Measurements from ENCODE around the gene FBXL17.

Gene FBXL17

DNA sequence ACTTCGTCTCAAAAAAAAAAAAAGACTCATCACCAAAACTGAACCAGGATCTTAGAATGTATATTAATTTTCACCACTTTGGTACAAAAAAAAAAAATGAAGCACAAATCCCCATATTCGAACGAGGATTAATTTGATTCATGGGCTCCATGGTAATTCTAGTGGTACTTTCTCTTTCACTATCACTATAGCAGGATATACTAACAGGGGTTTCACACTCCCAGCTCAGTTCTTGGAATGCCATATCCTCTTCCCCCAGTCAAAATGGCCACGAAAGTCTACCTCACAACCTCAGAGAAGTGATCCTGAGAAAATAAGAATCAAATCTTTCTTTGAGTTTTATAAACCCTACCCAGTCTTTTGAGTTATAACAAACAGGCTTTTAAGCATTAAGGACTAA is 235.7 kb downstream of the FBXL17 start:
- DNase-seq: no peak

DNA sequence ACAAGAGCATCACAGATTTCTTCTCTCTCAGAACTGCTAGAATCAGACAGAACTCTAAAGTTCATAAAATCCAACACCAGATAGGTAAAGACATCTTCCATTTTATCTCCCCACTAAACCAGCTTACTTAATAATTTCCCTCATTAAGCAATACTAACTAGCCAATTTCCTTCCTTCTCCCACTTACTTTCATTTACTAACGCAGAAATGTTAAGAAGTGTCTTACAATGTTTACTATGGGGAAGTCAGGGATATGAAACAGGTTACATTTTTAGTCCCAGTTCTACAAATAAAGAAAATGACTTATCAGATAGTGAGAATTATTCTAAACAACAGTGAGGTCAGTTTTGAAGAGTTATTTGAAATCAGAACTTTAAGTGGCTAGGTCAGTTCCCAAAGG is 236.5 kb downstream of the FBXL17 start:
- DNase-seq: no peak

DNA sequence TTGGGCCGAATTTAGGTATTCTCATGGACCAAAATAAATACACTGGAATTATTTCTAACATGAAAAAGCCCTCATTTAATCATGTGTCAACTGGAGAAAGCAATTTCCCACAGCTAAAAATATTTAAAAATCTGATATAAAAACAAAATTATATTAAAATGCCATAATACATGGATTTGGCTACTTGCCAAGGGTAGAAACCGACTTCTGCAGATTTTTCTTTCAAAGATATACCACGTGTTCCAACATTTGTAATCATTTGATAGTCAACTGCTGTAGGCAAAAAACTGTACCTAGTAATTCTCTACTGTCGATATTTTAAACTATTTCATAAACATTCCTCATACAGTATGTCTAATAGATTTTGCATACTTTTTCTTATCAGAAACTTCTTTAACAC is 237.6 kb downstream of the FBXL17 start:
- DNase-seq: no peak

DNA sequence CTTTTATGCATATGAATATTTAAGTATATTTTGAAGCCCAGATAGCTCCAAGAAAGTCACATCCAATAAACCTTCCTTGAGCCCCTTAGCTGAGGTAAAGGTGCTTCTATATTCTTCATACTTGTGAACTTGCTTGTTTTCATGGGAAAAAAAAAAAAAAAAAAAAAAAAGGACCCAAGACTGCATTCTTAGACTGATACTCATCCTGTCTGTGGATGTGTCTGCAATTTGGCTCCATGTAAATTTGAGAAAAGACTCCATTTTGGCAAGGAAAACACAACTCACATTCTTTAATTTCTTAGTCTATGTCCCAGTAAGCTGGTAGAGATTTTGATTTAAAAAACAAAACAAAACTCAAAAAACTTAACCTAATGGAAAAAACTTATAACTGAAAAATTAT is 238.3 kb downstream of the FBXL17 start:
- DNase-seq: no peak

DNA sequence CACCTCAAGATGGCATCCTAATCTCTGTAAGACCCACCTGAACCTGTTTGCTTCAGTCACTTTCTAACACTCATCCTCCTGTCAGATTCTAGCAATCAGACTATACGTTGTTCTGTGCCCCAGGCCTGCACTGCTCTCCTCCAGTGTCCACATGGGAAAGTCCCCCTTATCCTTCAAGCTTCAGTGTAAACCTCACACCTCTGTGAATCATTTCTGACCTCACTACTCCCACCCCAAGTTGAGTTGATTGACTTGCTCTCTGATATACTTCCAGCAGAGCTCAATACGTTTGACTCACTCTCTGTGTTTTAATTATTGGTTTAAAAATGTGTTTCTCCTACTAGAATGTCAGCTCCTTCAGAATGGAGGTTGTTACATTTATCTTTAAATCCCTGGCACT is 240.2 kb downstream of the FBXL17 start:
- no peak for DNase-seq

DNA sequence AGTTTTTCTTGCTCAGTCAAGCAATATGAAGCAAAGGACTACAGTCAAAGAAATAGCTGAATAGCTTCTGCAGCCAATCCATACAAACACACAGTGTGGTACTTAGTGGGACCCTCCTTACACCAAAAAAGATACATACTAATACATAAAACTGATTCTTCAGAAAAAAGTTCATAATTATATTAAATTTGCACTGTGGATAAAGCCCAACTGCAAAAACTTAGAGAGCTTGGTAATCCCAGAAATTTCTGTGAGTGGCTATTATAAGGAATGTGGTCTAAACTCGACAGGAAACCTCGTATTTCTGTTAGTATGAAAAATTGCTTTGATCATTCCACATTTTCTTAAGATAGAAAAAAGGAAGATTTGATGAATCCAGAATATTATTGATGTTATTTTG is 245.4 kb downstream of the FBXL17 start:
- no peak for DNase-seq

DNA sequence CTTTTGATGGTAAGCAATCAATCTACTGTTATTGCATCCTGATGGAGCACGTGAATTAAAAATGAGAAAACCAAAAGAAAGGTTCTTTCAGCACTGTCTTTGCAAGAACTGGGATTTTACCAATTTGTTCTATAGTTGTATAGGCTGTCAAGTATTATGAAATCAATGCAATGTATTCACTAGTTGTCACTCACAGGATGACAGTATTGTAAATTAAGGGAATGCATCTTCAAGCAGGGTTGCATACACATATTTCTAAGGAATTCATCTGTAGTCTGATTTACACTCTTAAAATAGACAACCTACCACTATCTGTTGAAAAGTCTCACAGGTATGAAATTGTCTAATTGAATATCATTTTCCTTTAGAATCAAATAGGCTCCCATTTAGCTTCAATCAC is 252.8 kb downstream of the FBXL17 start:
- no peak for DNase-seq

DNA sequence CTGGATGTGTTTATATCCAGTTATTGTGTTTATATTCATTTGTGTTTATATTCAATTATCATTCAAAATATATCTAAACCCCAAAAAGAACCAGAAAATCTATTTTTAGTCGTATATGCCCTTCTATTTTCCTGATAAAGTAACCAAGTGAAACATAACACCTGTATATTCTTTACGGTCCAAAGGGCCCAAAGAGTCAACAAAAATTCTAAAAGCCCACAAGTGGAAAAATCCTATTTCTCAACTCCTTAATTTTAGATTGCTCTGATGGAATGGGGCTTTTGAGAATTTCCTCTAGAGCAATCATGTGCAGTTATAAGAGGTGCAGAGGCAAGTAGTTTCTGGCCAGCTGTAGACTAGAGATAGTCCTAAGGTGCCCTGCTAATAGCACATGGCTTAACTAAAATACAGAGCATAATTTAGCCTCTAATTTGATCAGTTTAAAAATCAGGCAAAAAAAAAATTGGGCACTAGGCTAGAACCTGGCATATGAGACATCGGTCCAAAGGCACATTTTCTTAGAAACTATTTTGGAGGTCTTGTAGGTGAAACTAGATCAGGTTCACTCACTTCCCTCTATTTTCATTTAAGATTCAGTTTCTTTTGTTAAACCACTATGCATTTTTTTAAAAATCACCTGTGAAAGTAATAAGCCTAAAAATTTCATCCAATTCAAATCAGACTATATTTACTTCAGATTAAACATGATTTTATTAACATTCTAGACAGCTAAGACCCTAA is 256.0 kb downstream of the FBXL17 start:
- no peak for DNase-seq

DNA sequence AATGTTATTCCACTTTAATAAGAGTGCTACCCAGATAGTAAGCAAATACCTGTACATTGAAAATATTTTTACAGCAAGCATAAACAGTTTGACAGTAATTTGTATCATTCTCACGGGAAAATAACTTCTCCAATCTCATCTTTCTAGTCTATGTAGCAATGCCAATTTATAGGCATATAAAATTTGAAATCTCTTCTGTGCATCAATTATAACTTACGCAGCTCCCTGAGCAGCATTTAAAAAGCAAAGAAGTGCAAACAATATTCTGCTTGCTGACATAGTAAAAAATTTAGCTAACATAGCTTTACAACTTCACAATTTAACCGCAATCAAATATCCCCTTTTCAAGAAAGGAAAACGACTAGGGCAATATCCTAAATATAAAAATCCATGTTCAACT is 257.3 kb downstream of the FBXL17 start:
- DNase-seq: no peak

DNA sequence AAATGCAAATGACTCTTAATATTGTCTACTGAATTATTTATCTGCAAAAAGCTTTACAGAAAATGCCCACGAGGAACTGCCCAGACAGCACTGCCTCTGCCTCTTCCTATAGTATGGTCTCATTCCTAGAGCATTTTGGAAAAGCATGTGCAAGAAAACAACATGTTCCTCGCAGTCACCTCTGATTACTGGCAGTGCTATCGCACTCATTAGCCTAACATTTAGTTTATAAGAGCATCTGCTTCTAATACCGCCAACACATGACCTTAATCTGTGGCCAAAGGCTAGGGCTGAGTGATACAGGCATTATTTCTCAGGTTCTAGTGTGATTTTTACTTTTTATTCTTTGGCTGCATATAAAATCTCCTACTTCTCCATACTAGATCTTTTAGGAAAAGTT is 259.2 kb downstream of the FBXL17 start:
- DNase-seq: peak; percentile 30

DNA sequence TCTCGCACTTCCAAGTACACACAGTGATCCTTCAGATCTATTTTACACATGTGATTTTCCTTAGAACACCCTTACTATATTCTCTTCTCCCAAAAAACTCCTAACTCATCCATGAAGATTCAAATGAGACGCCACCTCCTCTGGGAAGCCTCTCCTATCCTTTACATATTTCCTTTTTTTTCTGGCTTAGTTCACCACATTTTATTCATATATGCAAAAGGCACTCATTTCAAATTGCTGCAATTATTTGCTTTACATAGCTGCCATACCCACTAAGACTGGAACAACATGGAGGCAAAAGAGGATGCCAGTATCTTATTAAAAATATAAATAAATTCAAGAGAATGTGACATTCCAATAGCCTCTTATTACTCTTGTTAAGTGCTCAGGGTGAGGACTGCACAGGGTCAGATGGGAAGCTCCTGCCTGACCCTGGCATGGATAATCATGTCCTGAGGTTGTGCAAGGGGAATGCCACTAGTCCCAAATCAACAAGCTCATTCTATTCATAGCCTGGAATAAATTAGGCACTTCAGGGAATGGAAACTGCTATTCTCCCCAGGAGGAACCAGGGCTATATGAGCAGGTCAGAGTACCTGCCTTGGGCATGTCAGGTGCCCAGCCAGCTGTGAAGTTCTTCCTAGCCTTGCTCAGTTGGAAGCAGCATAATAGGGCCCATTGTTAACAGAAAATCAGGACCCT is 262.9 kb downstream of the FBXL17 start:
- DNase-seq: no peak

DNA sequence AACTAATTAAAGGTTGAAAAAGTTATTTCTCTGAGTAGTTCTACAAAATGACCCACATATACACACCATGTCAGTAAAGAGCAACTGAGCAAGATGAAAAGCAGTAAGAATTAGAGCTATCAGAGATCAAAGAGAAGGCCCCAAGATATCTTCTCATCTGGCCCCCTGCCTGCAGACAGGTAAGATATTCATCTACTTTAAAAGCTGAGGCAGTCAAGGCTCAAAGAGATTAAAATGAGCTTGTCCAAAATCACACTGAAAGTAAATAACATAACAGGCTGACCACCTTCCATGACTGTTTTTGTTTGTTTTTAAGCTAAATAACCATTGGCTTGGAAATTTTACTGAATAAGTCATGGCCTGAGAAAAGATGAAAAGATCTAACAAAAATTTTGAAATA is 266.2 kb downstream of the FBXL17 start:
- DNase-seq: peak; percentile 1

DNA sequence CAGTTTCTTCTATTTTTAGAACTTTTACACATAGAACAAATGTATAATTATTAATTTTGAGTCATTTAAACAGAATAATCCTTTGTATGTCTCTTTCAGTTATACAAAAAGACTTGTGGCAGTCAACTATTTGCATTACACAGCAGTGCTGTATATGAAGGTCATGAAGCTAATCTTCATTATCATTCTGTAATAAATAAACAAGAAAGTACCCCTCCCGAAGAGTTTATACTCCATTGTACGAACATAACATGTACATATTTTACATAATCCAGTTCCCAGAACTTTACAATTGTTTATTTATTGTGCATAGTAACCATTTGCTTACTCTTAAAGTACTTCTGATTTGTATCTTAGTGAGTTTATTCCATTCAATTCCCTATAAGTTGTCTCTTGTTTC is 267.9 kb downstream of the FBXL17 start:
- no peak for DNase-seq

DNA sequence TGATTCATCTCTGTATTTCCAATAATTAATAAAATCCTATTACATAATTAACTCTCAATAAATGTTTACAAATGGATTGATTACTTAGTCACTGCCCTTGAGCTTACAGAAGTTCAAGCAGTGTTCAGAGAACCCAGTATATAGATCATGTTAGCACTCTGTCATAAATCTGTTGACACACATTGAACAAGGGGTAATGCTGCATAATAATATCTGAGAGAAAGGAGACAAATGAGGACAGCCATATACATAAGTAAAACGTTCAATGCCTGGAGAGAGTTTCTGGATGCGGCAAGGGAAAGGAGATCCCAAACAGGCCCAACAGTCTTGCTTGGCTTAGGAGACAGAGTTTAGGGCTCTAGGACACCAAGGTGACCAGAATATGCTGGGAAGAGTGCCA is 270.2 kb downstream of the FBXL17 start:
- DNase-seq: peak; percentile 58

DNA sequence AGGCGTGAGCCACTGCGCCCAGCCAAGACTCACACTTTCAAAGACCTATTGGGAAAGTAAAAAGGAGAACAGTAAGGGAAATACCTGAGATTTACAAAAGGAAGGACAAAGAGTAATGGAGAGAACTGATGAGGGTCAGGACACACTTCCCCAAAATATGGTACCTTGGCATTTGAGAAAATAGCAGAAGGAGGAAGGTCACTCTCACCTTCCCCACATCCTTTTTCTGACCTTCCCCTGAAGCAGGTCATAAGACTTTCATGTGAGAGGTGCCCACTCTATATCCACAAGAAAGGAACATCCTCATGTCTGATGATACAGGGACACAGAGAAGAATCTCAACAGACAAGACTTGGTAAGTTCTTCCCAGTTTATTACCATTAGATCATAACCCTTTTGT is 272.8 kb downstream of the FBXL17 start:
- no peak for DNase-seq

DNA sequence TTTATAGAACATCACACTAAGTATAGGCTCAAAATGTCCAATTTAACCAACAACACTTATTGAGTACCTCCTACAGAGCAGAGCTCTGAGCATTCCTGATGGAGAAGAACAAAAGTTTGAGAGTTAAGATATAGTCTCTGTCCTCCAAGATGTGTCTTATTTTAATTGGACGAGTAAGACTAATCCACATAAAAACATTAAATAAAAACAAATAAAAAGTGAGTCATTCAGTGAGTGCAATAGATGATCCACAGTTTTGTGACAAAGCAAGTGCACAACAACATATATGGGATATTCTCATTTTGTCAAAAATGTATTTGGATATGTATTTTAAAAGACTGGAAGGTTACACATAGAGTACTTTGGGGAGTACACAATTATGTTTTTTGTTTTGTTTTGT is 277.4 kb downstream of the FBXL17 start:
- no peak for DNase-seq

DNA sequence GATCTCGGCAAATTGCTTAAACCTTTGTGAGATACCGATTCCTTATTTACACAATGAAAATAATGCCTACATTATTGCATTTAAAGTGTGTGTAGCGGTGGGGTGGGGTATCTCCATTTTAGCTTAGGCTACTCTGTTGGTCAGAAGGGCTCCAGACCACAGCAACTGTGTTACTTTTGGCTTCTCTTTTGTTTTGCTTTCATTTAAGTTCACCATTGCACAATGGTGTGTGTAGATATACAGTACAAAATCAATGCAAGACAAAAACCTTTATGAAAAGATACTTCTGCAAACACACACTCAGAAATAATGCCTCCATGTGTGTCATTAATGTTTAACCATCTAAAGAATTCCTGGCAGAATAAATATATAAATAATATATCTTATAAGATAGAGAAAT is 279.4 kb downstream of the FBXL17 start:
- DNase-seq: no peak

DNA sequence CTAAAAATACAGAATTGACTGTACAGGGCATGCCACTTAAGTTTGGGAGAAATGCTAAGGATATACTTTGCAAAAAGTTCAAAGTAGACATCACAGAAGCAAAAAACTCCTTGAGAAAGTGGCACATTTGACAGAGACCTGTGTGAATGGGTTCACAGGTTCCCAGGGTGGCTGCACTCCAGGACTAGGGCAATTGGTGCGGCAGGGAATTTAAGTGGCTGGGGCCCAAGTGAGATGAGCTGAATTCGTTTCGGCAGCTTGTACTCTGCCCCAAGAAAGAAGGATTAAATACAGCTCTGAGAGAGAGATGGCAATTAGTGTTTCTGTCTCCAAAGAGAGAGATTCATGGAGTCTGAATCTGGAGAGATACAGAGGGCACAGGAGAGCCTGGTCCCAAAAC is 280.1 kb downstream of the FBXL17 start:
- no peak for DNase-seq

DNA sequence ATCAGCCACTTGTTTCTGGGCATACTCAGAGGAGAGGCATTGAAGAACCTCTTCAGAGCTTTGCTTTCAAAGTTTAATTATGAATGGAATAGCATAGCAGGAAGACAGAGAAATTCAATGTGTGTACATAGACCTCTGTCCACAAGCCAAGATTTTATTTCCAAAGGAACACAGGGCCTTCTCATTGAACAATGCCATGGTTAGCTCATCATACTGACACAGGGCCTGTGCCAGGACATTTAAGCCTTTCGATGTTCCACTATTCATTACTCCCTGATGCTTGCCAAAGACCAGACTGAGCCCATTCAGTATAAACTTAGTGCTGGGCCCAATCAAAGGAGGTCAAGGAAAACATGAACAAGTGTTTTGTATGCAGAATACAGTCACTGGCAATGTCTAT is 280.8 kb downstream of the FBXL17 start:
- DNase-seq: no peak

DNA sequence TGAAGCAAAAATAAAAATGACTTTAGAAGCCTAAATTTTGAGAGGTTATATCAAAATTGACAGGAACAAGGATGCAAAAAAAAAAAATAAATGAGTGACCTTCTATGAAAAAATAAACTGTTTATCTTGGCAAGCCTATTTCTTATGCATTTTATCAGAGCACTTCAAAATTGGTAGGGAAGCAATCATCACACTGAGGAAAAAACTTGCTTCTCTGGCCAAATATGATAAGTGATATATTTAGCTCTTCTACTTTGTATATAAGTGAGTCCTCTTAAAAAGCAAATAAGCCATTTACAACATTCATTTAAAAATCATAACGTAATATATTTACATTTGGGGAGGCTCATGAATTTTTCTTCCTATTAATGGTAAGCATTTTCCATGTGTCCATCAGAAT is 287.1 kb downstream of the FBXL17 start:
- no peak for DNase-seq

DNA sequence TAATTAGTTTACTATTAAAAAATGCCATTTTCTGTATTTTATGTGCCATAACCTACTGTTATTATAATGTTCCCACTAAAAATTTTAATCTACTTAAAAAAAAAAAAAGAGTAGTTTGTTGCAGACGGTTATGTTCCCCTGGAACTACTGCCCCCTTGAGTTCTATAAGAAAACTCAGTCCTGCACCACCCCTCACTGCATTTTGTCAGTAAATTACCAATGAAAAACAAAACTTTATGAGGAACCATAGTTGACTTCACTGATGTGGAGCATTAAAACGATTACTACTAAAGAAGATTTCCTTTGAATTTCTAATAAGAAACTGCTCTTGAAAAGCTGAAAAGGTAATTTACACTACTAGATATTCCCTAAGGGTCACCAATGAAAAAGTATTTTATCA is 288.7 kb downstream of the FBXL17 start:
- DNase-seq: peak; percentile 40

DNA sequence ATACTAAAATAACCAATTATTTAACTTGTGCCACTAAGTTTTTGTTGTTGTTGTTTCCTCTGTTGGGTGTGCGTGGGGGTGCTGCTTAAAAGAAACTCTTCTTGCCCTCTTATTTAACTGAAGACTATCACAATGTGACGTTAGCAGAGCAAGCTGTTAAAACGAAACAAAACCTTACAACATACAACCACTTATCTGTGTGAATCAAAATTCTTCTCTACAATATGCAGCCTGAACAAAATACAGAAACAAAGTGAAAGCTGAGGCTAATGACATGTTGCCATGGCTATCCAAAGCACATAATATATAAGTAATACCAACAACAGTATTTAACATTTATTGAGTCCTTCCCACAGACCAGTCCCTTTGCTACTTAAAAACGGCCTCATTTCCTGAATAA is 291.0 kb downstream of the FBXL17 start:
- DNase-seq: no peak

DNA sequence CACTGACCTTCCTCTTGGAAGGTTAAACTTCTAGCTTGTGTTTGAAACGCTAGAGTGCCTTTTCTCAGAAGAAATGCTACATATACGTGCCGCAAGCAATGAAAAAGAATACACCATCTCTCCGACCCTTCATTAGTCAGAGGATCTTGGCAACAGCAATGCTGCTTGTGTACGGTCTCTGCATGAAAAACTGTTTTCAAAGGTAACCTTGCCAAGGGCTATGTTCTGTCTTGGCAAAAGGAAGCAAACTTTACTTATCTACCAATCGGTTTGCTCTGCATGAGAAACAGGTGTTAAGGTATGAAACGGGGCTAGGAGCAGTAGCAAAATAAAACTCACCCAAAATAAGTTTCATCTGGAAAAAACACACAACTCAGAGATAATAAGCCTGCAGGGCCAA is 297.8 kb downstream of the FBXL17 start:
- no peak for DNase-seq

DNA sequence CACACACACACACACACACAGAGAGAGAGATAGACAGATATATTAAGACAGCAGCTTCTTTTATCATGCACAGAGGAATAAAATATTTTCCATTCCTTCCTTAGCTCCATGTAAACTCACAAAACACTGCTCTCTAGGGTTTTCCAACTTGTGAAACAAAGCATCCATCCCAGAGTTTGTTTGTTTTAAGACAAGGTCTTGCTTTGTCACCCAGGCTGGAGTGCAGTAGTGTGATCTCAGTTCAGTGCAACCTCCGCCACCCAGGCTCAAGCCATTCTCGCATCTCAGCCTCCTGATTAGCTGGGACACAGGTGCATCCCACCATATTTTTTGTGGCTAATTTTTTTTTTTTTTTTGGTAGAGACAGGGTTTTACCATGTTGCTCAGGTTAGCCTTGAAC is 298.7 kb downstream of the FBXL17 start:
- no peak for DNase-seq

DNA sequence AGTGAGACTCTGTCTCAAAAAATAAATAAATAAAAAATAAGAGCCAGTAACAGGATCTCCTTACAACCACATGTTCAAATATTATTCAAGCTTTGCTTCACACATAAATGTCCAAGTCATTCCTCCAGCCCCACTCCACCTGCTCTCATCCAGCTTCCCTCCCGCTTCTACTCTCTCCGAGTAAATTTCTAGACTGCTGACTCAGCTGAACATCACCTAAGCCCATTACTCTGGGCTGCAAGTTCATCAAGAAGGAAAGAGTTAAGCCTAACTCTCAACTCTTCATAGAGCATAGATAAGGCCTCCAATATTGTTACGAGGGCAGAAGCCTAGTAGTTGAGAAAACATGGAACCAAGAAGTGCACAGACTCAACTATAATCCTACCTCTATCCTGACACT is 300.2 kb downstream of the FBXL17 start:
- peak; percentile 7 for DNase-seq

All from NCI-H82 (cell line).